Measurements from ENCODE around the gene SLC24A4. TPM values are rescaled to one million over a fixed set of nuclear protein-coding genes. Genes with fewer than 3 reads are reported as not detected.

SLC24A4 gene
- total RNA-seq, 1 experiment from 2014 or later: not detected

- POLR2A ChIA-PET: no interaction called here
- Histone ChIP-seq H3K9me2 (ENCODE audit: insufficient read depth) (no peaks in the 10 kb centered on the region), H2AFZ (ENCODE audit: low read depth, low read length, poor library complexity, severe bottlenecking) (no peak overlapping the region), H3K79me2 (ENCODE audit: insufficient read depth, low read length) (no peaks in the 10 kb centered on the region), H3K9ac (ENCODE audit: low read length) (no peak overlapping the region), H3K36me3 (ENCODE audit: control insufficient read depth in 1 of 2, insufficient read depth in 2 of 2, low read length in 2 of 2) (no peaks in the 10 kb centered on the region), H3K9me3 (ENCODE audit: control insufficient read depth in 1 of 2, insufficient read depth in 1 of 2, low read depth in 1 of 2, low read length in 2 of 2) (no peaks in the 10 kb centered on the region), H3K4me2 (ENCODE audit: low read length) (no peak overlapping the region), H3K27ac (ENCODE audit: low read depth, low read length) (no peak overlapping the region), H3K4me1 (ENCODE audit: control insufficient read depth in 1 of 2, insufficient read depth in 2 of 2, low read length in 2 of 2) (no peaks in the 10 kb centered on the region), H3K4me3 (replicated peaks in 1 of 2; ENCODE audit: low read depth in 1 of 2, low read length in 2 of 2) (no peak overlapping the region), H4K20me1 (ENCODE audit: insufficient read depth) (no peaks in the 10 kb centered on the region), H3K27me3 (ENCODE audit: insufficient read depth, low read length) (no peaks in the 10 kb centered on the region)
- no peak for DNase-seq (ENCODE audit: low read depth, low spot score)
- CTCF ChIA-PET: no interaction called here
- no peak for ATAC-seq
- no TSS peak for BruUV-seq (replicated peaks)
- RAD21 ChIA-PET (ENCODE audit: low non-redundant PET in 1 of 2, low total read pairs in 2 of 2, uncharacterized antibody in 2 of 2, unreplicated experiment in 2 of 2): no interaction called here
- TF ChIP-seq EZH2phosphoT487 (IDR thresholded peaks at IDR 0.05; ENCODE audit: borderline replicate concordance) (no peak), POLR2AphosphoS5 (IDR thresholded peaks at IDR 0.05; ENCODE audit: low read depth, low read length) (no peak), MAX (IDR thresholded peaks at IDR 0.05) (no peak), YY1 (IDR thresholded peaks at IDR 0.05; ENCODE audit: extremely low read depth, insufficient replicate concordance, low read depth, low read length) (no peak), CTCF (IDR thresholded peaks at IDR 0.05 in 2 of 3, conservative IDR thresholded peaks at IDR 0.05 in 1 of 3; ENCODE audit: borderline replicate concordance in 1 of 3, insufficient read depth in 1 of 3, low read depth in 2 of 3, low read length in 2 of 3) (no peak), SIN3A (IDR thresholded peaks at IDR 0.05; ENCODE audit: low read depth) (no peak), CEBPB (IDR thresholded peaks at IDR 0.05; ENCODE audit: low read depth) (no peak), ZNF274 (IDR thresholded peaks at IDR 0.05; ENCODE audit: low read depth, low read length) (no peak), CBX3 (IDR thresholded peaks at IDR 0.05; ENCODE audit: low read depth) (no peak), SP1 (IDR thresholded peaks at IDR 0.05; ENCODE audit: low read depth) (no peak), REST (IDR thresholded peaks at IDR 0.05; ENCODE audit: low read depth) (no peak), EZH2 (IDR thresholded peaks at IDR 0.05) (no peak), RAD21 (IDR thresholded peaks at IDR 0.05; ENCODE audit: low read depth) (no peak), ELF1 (IDR thresholded peaks at IDR 0.05; ENCODE audit: borderline replicate concordance, low read depth) (no peak), TCF7L2 (IDR thresholded peaks at IDR 0.05; ENCODE audit: borderline replicate concordance, extremely low read depth, insufficient read depth, insufficient read length) (no peak), ZBTB33 (IDR thresholded peaks at IDR 0.05; ENCODE audit: extremely low read depth, insufficient replicate concordance, low read length) (no peak), ATF3 (IDR thresholded peaks at IDR 0.05) (no peak), JUND (IDR thresholded peaks at IDR 0.05) (no peak), EGR1 (IDR thresholded peaks at IDR 0.05; ENCODE audit: low read depth) (no peak)
- intact Hi-C loops (cut with micrococcal nuclease): no loop called here
Observed at GRCh38 chr14:92493024-92493423, 170.1 kb downstream of the SLC24A4 start.
